PC-3 (cell line): ENCODE data around the gene CABP1. TPM values are rescaled to one million over a fixed set of nuclear protein-coding genes. Genes with fewer than 3 reads are reported as not detected.

Source experiments
- ATAC-seq: fragments of 200-7000 bp; cut with Tn5 transposase; 2 replicates; pipeline ENCODE4 v1.9.1; 2020; ENCODE audit warnings: mild to moderate bottlenecking, moderate library complexity
- BruUV-seq: library from RNA; stranded (reverse); fragments of 400-500 nt; replicated peaks from 2 replicates; lab custom pipeline; 2021; lab: Mats Ljungman, UMichigan
- CTCF ChIA-PET: fragments of 300-600 bp; sonication (Branson Sonifier 250); formaldehyde crosslinking; loops from one replicate; lab custom pipeline; 2022; ENCODE audit warnings: antibody characterized with exemption; lab: Charles Lee
- POLR2A ChIA-PET: fragments of 300-600 bp; sonication (Branson Sonifier 250); formaldehyde crosslinking; loops from one replicate; lab custom pipeline; 2022; ENCODE audit warnings: antibody characterized with exemption; ENCODE audit not compliant: unreplicated experiment; lab: Charles Lee
- DNase-seq: peaks from one replicate; pipeline ENCODE4 v3.0.0-alpha.2; 2015
- H2AFZ ChIP-seq: fragments of 300-600 bp; sonication (generic); 2 replicates; pipeline ENCODE4 v1.6.0; 2016; ENCODE audit warnings: antibody characterized with exemption, low read length
- H3F3A ChIP-seq: fragments of 300-600 bp; sonication (generic); one replicate; pipeline ENCODE4 v1.6.0; 2017; ENCODE audit warnings: antibody characterized with exemption, low read length, control low read depth, mild to moderate bottlenecking; ENCODE audit not compliant: unreplicated experiment
- H3K27ac ChIP-seq: fragments of 300-600 bp; sonication (generic); 2 replicates; pipeline ENCODE4 v1.5.1; 2016; ENCODE audit warnings: mild to moderate bottlenecking, low read length
- H3K27me3 ChIP-seq: fragments of 300-600 bp; sonication (generic); 2 replicates; pipeline ENCODE4 v1.6.1; 2016; ENCODE audit warnings: low read length, mixed read lengths
- H3K36me3 ChIP-seq: fragments of 300-600 bp; sonication (generic); 2 replicates; pipeline ENCODE4 v1.6.1; 2016; ENCODE audit warnings: low read depth, mixed run types, low read length, mixed read lengths
- H3K4me1 ChIP-seq: fragments of 300-600 bp; sonication (generic); 2 replicates; pipeline ENCODE4 v1.5.1; 2016; ENCODE audit warnings: low read length; ENCODE audit not compliant: insufficient read depth
- H3K4me2 ChIP-seq: fragments of 300-600 bp; sonication (generic); 2 replicates; pipeline ENCODE4 v1.6.0; 2016; ENCODE audit warnings: low read length
- H3K4me3 ChIP-seq: fragments of 300-600 bp; sonication (generic); 2 replicates; pipeline ENCODE4 v1.5.1; 2016; ENCODE audit warnings: mild to moderate bottlenecking, low read length, mixed read lengths
- H3K79me2 ChIP-seq: fragments of 300-600 bp; sonication (generic); 2 replicates; pipeline ENCODE4 v1.6.1; 2017; ENCODE audit warnings: low read length, mixed read lengths
- H3K9ac ChIP-seq: fragments of 300-600 bp; sonication (generic); 2 replicates; pipeline ENCODE4 v1.6.0; 2016; ENCODE audit warnings: mild to moderate bottlenecking, low read length
- H3K9me2 ChIP-seq: fragments of 300-600 bp; sonication (generic); replicated peaks from 2 replicates; pipeline ENCODE4 v1.6.1; 2016; ENCODE audit warnings: mixed run types, low read length, mixed read lengths
- H3K9me3 ChIP-seq: fragments of 300-600 bp; sonication (generic); 2 replicates; pipeline ENCODE4 v1.6.1; 2016; ENCODE audit warnings: low read length, mixed read lengths
- H4K20me1 ChIP-seq: fragments of 300-600 bp; sonication (generic); 2 replicates; pipeline ENCODE4 v1.6.1; 2016; ENCODE audit warnings: low read length, mixed read lengths
- CTCF ChIP-seq: fragments of 300-600 bp; sonication (generic); conservative IDR thresholded peaks from 2 replicates; pipeline ENCODE4 v1.5.1; 2017; ENCODE audit warnings: antibody characterized with exemption, low read depth, mild to moderate bottlenecking, low read length
- EZH2 ChIP-seq: fragments of 300-600 bp; sonication (generic); IDR thresholded peaks from one replicate; pipeline ENCODE4 v1.6.1; 2017; ENCODE audit warnings: antibody characterized with exemption, mild to moderate bottlenecking, low read length; ENCODE audit not compliant: unreplicated experiment
- EZH2phosphoT487 ChIP-seq: fragments of 300-600 bp; sonication (generic); IDR thresholded peaks from 2 replicates; pipeline ENCODE4 v1.6.1; 2018; ENCODE audit warnings: mild to moderate bottlenecking, antibody characterized with exemption, low read length, borderline replicate concordance
- intact Hi-C: fragments of 100-400 bp; cut with micrococcal nuclease; formaldehyde crosslinking; loops from 2 replicates; pipeline ENCODE4 v1.9.0; 2023
- total RNA-seq: library from RNA; depleted of rRNA; stranded (reverse); fragments of >200 nt; gene quantifications from 2 replicates; pipeline ENCODE4 v1.2.3, GENCODE V29; 2014; rRNA removed

Gene CABP1
- total RNA-seq, 1 experiment from 2014 or later, result not detected

GRCh38 chr12:120713861-120714482, 73.5 kb downstream of the CABP1 start:
- DNase-seq (peak; percentile 88), ATAC-seq (peak; percentile 55)
- CTCF ChIA-PET, result no interaction called here
- peaks cover 6% of the 10 kb centered on the region for H3F3A ChIP-seq
- no peak overlapping the region for H3K9ac ChIP-seq
- peaks cover 25% of the 10 kb centered on the region for H3K79me2 ChIP-seq
- no peak for TF ChIP-seq EZH2
- TF ChIP-seq EZH2phosphoT487, result no peak
- TF ChIP-seq CTCF, result peak; percentile 96
- no peak overlapping the region for H3K4me2 ChIP-seq
- H3K9me3 ChIP-seq, result no peaks in the 10 kb centered on the region
- BruUV-seq, result no TSS peak
- no peak overlapping the region for H3K27ac ChIP-seq
- POLR2A ChIA-PET, result no interaction called here
- no peaks in the 10 kb centered on the region for H3K9me2 ChIP-seq
- H3K4me3 ChIP-seq, result no peak overlapping the region
- no peak overlapping the region for H2AFZ ChIP-seq
- peaks cover 17% of the 10 kb centered on the region for H3K4me1 ChIP-seq
- intact Hi-C loops, result loop anchor here (1.0 to 5.0 kb wide), 4 partner anchors 67 to 258 kb away; partner anchors contain the start of gene SPPL3
- H4K20me1 ChIP-seq, result no peaks in the 10 kb centered on the region
- no peaks in the 10 kb centered on the region for H3K27me3 ChIP-seq
- peaks cover 27% of the 10 kb centered on the region; the same call in 1 of the 2 replicates for H3K36me3 ChIP-seq

Other genes starting within 250 kb of the CABP1 start
- gene COX6A1, start 202.5 kb upstream of the CABP1 start, total RNA-seq, result 1,664 and 2,042 TPM in 2 replicates
- gene TRIAP1, start 194.2 kb upstream of the CABP1 start, total RNA-seq, result 24.0 and 34.5 TPM in 2 replicates
- 33.8 and 43.2 TPM in 2 replicates for gene GATC, start 194.2 kb upstream of the CABP1 start, total RNA-seq
- 319 and 382 TPM in 2 replicates for gene SRSF9, start 170.9 kb upstream of the CABP1 start, total RNA-seq
- gene DYNLL1, start 144.5 kb upstream of the CABP1 start, total RNA-seq, result 283 and 396 TPM in 2 replicates
- 40.4 and 41.2 TPM in 2 replicates for gene COQ5, start 111.5 kb upstream of the CABP1 start, total RNA-seq
- gene RNF10, start 106.3 kb upstream of the CABP1 start, total RNA-seq, result 79.7 and 161 TPM in 2 replicates
- gene POP5, start 59.2 kb upstream of the CABP1 start, total RNA-seq, result 83.8 and 89.8 TPM in 2 replicates
- 158 and 166 TPM in 2 replicates for gene MLEC, start 46.5 kb downstream of the CABP1 start, total RNA-seq
- 15.9 and 23.8 TPM in 2 replicates for gene UNC119B, start 69.8 kb downstream of the CABP1 start, total RNA-seq
- 14.5 and 19.6 TPM in 2 replicates for gene ACADS, start 85.2 kb downstream of the CABP1 start, total RNA-seq